CD4-positive, alpha-beta T cell treated with Interleukin-6 at 100 ng/mL for 8 hours (primary cell): Measurements from ENCODE around the gene SEMA3A.

Experiments
- DNase-seq: peaks from one replicate; pipeline ENCODE4 v3.0.0-alpha.2; 2020; ENCODE audit warnings: mixed read lengths, low spot score

SEMA3A gene

DNA sequence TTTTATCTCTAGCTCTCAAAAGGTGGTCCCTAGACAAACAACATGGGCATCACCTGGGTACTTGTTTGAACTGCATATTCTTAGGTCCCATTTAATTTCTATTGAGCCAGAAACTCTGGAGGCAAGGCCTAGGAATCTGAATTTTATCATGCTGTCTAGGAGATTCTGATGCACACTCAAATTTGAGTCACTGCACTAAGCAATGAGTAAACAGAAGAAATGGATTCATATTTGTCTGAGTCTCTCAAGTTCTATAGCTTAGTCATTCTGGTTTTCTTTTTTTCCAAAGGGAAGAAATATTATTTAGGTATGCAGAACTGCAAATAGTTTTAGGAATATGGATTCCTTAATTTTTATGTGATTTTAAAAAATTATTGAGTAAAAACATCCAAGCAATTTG, 185.5 kb downstream of the SEMA3A start:
- no peak for DNase-seq

DNA sequence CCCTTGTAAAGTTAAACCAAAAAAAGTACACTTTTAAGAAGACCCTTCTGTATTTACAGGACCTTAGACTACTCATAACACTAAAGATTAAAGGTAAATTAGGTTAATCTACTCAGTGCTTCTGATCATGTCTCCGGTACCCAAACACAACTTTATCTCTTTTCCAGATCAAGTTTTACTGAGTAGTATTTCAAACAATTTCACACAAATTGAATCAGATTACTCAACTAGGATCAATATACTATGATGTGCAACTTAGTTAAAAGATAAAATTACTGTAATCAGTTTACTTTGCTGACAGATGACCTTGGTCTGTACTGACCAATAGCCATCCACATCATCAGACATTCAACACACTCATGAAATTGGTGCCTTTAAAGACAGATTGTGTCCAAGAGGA, 191.4 kb downstream of the SEMA3A start:
- DNase-seq: no peak

DNA sequence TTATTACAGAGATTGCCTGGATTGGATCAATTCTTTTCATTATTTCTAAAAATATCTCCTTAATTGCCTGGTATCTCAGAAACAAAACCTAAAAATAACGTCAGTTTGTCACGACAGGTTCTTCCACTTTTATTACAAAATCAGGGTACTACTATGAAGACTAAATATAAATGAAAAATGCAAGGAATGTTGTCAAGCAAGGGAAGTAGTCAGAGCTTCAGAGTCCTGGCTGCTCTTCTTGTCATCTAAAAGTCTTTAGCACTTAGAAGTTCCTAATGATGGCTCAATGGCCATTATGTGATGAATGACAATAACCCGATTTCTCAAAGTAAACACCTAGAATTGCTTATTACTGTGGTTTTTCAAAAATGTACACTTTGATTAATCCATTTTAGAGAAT, 192.2 kb downstream of the SEMA3A start:
- no peak for DNase-seq

DNA sequence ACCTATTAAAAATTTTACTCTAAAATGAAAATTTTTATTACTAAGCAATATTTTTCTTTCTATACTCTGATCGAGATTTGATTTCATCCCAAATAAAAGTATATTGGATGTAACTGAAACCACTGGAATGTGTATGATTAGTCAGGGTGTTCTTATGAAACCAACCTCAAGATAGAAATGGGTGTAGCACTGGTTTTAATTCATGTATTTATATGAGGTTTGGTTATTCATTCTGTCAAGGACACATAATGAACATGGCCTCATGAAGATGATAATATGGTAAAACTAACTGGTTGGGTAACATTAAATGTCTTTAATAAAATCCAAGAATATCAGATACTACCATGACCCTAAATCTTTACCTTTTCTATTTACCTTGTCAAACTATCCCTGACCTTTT, 197.7 kb downstream of the SEMA3A start:
- DNase-seq: no peak

DNA sequence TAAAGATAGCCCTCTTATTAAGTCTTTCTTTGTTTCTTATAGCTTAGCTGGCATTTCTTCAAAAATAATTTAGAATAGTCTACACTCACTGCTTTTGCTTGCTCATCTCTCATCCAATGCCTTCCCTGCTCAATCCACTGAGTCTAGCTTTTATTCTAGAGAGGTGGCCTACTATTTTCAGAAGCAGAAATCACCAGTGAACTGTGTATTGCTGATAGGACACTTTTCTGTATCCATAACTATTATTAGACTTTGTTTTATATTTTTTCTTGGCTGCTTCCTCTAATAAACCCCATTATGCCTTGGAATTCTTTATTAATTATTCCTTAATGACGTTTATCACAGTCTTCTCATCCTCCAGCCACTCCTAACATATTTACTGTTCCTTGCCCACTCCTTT, 206.8 kb downstream of the SEMA3A start:
- DNase-seq: no peak

DNA sequence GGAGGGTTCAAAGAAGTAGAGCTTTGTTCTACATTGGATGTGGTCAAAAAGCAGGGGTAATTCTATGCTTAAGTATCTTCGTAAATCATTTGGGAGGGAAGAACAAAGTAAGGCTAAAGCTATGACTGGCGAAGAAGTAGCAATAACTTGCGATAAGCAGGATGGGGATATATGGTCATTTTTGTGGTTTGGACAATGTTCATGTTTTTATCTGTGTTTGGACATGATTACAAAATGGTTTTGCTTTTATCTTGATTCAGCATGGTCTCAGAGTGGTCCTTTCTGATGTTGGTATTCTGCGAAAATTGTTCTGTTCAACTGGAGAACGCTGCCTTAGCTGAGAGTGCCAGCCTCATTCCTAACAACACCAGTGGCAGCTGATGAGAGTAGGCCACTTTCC, 208.8 kb downstream of the SEMA3A start:
- no peak for DNase-seq

DNA sequence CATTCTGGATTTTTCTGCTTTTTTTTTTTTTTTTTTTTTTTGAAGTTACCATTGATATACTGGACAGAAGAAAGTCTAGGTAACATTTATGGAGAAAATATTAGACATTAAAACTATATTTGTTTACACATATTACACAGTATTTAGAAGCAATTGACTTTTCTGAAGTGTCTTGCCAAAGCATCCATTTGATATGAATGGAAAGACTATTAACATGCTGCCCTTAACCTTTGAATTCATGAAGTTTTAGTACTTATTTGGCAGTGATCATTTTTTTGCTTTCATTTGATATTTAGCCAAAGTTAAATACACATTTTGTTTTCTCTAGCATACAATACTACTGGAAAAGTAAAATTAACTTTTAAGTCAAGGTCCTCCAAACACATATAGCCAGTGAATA, 210.0 kb downstream of the SEMA3A start:
- no peak for DNase-seq

DNA sequence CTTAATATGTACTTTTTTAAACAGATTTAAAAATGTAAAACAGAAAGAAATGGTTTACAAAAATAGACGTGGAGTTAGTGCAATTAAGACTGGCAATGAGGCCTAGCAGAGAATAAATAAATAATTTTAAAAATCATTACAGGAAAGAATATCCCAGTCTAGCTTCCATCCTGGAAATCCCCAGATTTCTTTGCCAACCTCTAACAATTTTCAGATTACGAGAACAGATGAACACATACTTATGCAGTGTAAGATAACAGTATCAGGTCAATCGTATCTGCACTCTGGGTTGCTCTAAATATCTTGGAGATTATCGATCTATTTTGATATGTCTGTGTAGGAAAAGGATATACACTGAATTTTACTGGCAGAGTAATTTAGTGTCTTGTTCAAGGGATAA, 210.5 kb downstream of the SEMA3A start:
- DNase-seq: no peak

DNA sequence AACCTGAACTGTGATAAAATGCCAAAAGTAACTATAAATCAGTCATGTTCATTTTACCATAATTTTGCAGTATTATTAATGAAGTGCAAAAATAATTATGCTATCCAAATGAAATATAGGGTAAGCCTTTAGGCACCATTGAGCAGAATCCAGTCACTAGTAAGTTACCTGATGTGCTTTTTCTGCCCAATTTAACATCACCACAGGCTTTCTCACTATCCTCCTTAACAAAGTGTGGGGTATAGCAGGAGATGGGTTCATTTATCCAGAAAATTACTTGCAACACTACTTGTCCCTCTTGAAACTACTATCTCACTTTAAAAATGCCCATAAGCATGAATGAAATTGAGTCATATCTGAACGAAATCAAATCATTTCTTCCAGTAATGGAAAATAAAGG, 211.0 kb downstream of the SEMA3A start:
- DNase-seq: no peak

DNA sequence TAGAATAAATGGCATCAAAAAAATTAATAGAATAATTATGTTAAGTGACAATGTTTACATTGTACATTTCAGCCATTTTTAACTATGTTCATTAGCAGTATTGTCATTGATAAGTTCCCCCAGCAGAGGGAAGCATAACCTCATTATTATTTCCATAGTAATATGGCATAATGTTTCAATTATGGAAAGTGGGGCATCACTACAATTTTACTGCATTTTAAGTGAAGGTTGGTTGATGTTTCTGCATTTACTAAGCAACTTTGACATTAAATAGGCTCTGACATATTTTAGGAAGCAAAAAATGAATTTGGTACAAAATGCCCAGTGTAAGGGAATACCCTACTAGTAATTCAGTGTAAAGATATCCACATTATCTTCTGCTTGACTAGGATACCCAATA, 218.3 kb downstream of the SEMA3A start:
- peak; percentile 1 for DNase-seq

DNA sequence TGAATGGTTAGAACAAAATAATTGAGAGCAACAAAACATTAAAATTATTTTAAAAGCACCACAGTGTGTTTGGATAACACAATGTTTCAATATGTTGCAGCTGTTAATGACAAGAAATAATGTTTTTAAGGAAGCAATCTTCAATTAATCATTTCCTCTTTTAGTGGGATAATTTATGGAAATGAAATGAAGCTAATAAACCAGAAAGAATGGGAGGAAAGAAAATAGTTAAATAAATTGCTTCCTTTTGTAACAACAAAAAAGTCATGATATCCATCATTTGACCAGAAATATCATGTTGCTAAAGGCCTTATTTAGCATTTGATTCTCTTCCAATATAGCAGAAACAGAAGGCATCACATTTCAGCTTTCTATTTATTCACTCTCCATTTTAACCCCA, 224.5 kb downstream of the SEMA3A start:
- DNase-seq: no peak

DNA sequence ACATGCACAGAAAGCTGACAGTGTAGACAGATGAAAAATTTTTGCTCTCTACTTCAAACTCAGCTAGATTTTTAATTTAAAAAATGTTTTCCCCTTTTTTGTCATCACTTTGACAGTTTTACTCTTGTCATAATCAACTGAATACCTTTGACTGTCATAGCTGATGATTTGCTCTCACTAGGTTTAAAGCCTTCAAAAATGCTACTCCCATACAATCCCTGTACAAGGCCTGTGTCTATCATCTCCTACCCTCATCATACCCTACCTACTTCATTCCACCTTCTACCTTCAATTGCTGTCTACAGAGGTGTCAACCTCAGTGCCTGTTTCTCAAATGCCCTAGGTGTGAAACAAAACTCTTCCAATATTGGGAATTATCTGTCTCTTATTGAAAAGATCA, 230.3 kb downstream of the SEMA3A start:
- DNase-seq: no peak

DNA sequence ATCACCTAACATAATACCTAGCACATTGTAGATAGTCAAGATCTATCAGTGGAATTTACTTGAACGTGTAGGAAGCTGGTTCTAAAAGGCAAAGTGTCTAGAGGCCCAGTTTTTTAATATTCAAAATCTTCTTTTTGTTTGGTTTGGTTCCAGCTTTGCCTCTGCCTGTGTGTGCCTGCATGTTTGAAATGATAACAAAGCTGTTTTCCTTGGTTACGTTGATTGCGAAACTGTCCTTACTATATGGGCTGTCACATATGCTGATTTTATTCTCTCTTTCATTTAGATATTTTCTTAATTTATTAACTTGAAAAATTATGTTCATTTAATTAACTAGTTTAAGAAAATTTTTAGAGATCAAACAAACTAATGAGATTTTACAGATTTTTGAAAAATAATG, 237.3 kb downstream of the SEMA3A start:
- DNase-seq: no peak

DNA sequence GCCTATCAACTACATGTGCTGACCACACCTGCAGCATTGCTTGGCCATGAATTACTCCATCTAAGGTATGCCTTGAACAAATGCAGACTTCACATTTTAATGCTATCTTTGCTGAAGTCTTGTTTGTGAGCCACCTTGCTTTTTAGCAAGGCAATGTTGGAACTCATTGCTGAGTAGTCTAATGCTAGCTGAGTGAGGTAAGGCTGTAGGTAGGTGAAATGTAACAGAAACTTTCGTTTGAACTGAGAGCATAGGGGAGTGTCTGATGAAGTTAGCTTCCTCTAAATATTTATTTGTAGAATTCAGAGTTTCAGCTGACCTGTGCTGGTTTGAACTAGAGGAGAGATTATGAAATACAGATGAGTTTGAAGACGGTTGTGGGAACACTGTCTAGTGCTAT, 238.5 kb downstream of the SEMA3A start:
- no peak for DNase-seq

DNA sequence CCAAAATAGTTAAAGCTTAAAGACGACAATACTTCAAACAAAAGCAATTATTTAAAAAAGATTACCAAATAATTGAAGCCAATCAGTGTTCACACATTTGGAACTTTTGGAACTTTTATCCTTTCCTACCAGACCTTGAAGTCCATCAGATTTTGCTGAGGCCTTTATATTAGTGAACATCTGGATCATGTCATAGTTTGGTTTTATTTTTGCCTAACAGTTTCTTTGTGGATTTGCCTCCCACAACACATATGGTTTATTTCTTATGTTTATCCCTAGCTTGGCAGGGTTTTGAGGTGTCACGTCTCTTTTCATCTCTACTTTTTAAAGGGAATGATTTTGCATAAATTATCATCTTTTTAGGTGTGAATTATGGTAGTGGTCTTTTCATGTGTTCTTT, 242.4 kb downstream of the SEMA3A start:
- DNase-seq: no peak

DNA sequence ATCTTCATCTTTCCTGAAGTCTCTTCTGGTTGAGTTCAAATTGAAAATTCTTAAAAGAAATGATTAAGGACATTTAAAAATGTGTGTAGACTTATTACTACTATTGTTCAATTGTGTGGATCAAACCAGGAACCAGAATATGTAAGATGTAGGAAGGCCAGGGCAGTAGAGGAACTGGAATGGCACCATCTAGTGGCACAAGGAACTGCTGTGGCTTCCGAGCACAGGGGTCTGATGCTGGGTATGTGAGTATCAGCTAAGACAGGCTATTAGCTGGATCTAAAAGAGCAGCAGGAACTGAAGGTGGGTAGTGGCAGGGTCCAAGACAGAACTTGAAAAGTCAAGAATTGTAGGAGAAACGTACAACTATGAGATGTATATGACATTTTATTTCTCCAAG, 247.3 kb downstream of the SEMA3A start:
- no peak for DNase-seq

DNA sequence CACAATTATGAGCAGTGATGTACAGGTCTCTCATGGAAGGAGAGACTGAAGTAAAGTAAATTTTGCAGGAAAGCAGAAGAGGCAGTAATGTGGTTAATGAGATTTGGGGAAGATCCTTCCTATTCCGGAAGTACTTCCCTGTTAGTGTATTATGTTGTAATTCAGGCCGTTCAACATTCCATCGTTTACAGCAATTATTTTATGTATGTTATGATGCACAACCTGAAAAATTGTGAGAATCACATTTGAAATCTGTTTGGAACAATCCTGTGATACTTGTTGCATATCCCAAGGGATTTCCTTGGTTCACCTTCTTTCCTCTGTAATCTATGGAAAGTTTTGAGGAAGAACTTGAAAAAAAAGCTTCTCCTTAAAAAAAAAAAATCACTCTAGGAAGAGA, 247.8 kb downstream of the SEMA3A start:
- DNase-seq: no peak

DNA sequence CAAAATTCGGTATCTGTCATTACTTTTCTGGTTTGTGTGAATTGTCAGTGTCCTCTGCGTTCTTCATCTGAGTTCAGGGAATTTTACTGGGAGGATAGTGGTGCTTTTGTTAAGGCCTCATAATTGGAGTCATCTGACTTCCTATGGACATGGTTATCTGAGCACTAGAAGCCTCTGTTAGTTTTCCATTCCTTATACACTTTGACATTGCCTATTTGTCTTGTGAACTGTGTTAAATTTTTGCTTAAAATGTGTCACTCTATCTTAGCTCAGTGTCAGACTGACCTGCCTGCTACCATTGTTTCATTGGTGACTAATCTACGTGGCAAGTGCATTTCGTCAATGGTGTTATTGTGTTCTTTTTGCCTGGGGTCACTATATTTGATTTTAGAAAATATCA, 253.3 kb downstream of the SEMA3A start:
- no peak for DNase-seq

DNA sequence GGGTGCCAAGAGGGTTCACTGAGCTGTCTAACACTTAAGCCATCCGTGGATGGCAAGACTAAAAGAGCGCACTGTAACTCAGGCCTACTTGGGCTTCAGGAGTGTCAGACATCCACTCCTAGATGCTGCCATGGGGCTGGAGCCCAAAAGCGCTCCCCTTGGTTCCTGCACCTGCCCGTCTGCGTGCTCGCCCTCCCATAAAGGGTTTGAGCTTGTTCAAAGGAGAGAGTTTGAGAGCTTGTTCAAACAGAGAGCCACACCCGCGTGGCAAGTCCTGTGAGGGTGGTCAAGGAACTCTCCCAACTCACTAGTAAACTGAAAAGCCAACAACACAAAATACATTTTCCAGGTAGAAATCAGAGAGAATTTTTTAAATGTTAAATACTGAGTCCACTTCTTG, 256.7 kb downstream of the SEMA3A start:
- DNase-seq: no peak

DNA sequence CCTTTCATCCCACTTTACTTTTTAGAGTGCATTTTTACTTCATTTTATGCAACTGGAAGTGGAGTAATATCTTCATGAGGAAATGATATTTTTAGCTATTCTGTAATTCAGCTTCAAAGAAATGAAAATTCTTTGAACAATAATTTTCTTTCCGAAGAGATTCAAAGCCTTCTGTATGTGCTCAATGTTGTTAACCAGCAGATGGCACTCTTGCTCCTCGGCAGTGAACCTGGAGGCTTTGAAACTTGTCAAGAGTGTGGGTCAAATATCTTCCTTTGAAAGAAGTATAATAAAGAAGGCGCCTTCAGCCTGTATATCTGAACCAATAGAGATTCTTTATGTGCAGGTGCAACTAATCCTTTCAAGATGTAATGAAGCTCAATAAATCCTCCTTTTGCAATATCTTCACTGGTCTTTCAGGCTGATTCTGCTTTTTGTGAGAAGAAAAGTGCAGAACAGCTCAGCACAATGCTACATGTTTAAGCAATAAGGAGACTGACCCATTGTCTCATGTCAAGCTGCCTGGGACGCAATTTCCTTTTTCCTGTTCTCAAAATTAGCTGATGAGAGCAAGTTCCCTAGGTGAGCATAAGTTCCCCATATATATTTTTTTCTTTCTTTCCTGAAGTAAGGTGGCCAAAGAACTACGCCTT, 258.4 kb downstream of the SEMA3A start:
- peak; percentile 8 for DNase-seq

DNA sequence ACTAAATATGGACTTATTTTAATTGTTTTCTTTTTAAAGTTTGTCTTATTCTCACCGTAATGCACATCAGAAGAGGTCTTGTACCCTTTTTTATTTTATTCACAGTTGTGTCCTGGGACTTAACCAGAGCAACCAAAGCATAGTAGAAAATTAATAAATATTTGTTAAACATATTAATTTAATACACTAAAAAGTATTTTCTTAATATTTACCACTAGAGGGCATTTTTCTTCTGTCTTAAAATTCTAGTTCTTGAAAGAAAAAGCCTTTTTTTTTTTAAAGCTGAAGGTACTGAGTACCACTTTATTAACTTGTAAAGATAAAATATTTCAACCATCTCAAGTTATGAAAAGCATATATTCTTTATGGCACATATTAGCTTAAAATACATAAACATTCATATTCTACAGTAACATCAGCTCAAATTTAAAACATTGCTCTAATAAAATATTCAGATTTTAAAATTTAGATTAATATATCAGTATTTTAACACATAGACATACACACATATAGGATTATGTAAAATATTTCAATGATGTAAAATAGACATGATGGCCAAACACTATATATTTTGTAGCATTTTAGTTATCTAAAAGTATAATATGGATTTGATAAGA, 260.4 kb downstream of the SEMA3A start:
- DNase-seq: no peak

DNA sequence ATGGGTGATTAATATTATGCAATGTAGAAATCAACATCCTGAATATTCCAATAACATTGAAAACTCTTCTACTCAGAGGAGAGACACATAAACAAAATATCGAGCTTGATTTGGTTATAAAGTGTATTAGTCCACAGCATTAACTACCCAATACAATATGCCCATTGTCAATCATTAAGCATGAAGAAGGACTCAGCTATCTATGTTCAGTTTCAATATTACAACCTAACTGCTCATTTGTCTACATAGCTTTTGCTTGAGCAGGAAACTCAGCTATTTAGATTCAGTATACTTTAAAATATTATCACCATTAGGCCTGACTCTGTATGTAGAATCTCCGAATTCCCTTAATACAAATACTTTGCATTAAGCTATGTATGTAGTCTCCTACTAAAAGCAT, 262.6 kb downstream of the SEMA3A start:
- no peak for DNase-seq

DNA sequence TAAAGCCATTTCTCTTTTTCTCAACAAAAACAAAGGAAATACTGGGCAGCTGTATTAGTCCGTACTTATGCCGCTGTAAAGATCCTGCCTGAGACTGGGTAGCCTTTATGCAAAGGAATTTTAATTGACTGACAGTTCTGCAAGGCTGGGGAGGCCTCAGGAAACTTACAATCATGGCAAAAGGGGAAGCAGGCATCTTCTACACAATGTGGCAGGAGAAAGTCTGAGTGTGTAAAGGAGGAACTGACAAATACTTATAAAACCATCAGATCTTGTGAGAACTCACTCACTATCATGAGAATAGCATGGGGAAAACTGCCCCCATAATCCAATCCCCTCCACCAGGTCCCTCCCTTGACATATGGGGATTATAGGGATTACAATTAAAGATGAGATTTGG, 264.3 kb downstream of the SEMA3A start:
- no peak for DNase-seq

DNA sequence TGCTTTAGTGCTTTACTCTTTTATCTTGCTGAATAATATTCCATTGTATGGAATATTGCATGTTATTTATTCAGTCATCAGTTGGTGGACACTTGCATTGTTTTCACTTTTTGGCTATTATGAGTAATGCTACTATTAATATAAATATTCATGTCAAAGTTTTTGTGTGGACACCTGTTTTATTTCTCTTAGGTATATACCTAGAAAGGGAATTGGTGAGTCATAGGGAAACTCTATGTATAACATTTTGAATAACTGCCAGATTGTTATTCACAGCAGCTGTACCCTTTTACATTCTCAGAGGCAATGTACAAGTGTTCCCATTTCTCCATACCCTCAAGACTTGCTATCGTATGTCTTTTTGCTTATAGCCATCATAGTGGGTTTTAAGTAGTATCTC, 268.7 kb downstream of the SEMA3A start:
- DNase-seq: no peak
